K562 (cell line): ENCODE data around the gene ACSS2. TPM values are rescaled to one million over a fixed set of nuclear protein-coding genes. Genes with fewer than 3 reads are reported as not detected.

ENCODE experiments used
- BRF2 ChIP-seq: IDR thresholded peaks from 3 replicates; pipeline ENCODE4 v1.6.1; 2011; ENCODE audit warnings: borderline replicate concordance, mild to moderate bottlenecking; ENCODE audit not compliant: insufficient read length, insufficient read depth
- CC2D1A ChIP-seq: fragments of 450-650 bp; IDR thresholded peaks from 2 replicates; pipeline ENCODE4 v1.6.1; 2017; ENCODE audit warnings: mild to moderate bottlenecking
- FOXK1 ChIP-seq: sonication (generic); formaldehyde crosslinking; IDR thresholded peaks from 2 replicates; pipeline ENCODE4 v1.8.0; 2022; ENCODE audit warnings: missing genetic modification reagents, mild to moderate bottlenecking, borderline replicate concordance
- GTF2E2 ChIP-seq: fragments of 200-800 bp; sonication (Bioruptor generic); IDR thresholded peaks from 2 replicates; pipeline ENCODE4 v1.6.1; 2016; ENCODE audit warnings: missing genetic modification characterization, missing compliant biosample characterization
- HMGN3 ChIP-seq: IDR thresholded peaks from 2 replicates; pipeline ENCODE4 v1.6.1; 2011; ENCODE audit warnings: borderline replicate concordance, low read depth, mild to moderate bottlenecking, mixed read lengths, low read length; ENCODE audit not compliant: insufficient read length; ENCODE audit errors: extremely low read depth
- HNRNPH1 ChIP-seq: fragments of 200-400 bp; formaldehyde crosslinking; optimal IDR thresholded peaks from 2 replicates; pipeline ENCODE3; 2017; ENCODE audit warnings: low read depth, mild to moderate bottlenecking, low read length, moderate library complexity
- KDM5B ChIP-seq: fragments of 200-600 bp; sonication (generic); IDR thresholded peaks from 2 replicates; pipeline ENCODE4 v1.6.1; 2012; ENCODE audit warnings: low read depth, mild to moderate bottlenecking, moderate library complexity, low read length, control low read depth, inconsistent platforms; ENCODE audit not compliant: insufficient replicate concordance
- MAX ChIP-seq: sonication (generic); formaldehyde crosslinking; IDR thresholded peaks from 2 replicates; pipeline ENCODE4 v1.9.0; 2022; ENCODE audit warnings: mild to moderate bottlenecking, missing genetic modification reagents
- MLLT1 ChIP-seq, 2 experiments: fragments of 450-650 bp; IDR thresholded peaks; 2 replicates each; pipeline ENCODE4 v1.6.1; 2016
- NONO ChIP-seq, 2 experiments: fragments of 200-400 bp in 1 of 2; fragments of 450-650 bp in 1 of 2; formaldehyde crosslinking in 1 of 2; IDR thresholded peaks; 2 replicates each; pipeline ENCODE4 v1.6.1; 2017; ENCODE audit warnings: low read depth in 2 of 2, mild to moderate bottlenecking in 2 of 2, moderate library complexity in 2 of 2, low read length in 1 of 2
- NR2F6 ChIP-seq: fragments of 450-650 bp; formaldehyde crosslinking; IDR thresholded peaks from 2 replicates; pipeline ENCODE4 v1.4.0; 2020; ENCODE audit warnings: mild to moderate bottlenecking
- PRMT5 ChIP-seq: sonication (generic); formaldehyde crosslinking; IDR thresholded peaks from 2 replicates; pipeline ENCODE4 v1.5.0; 2020; ENCODE audit warnings: missing genetic modification reagents
- RBFOX2 ChIP-seq: fragments of 200-400 bp; formaldehyde crosslinking; IDR thresholded peaks from 2 replicates; pipeline ENCODE4 v1.6.1; 2017; ENCODE audit warnings: low read depth, mild to moderate bottlenecking, low read length, moderate library complexity
- RBM14 ChIP-seq: fragments of 200-400 bp; formaldehyde crosslinking; IDR thresholded peaks from 2 replicates; pipeline ENCODE4 v1.6.1; 2018; ENCODE audit warnings: low read depth, mild to moderate bottlenecking, low read length, moderate library complexity, borderline replicate concordance; ENCODE audit not compliant: insufficient read depth
- RBM39 ChIP-seq: fragments of 200-400 bp; formaldehyde crosslinking; optimal IDR thresholded peaks from 2 replicates; pipeline ENCODE3; 2018; ENCODE audit warnings: low read depth, low read length
- TEAD4 ChIP-seq, 2 experiments: sonication (generic) in 1 of 2; formaldehyde crosslinking in 1 of 2; IDR thresholded peaks; 2 replicates each; pipeline versions ENCODE4 v1.6.1 to v1.8.0; 2012 to 2022; ENCODE audit warnings: borderline replicate concordance in 1 of 2, inconsistent platforms in 1 of 2, low read length in 1 of 2, mild to moderate bottlenecking in 1 of 2, missing genetic modification reagents in 1 of 2
- TFAM ChIP-seq: fragments of 250-450 bp; sonication (Bioruptor Pico); conservative IDR thresholded peaks from 2 replicates; pipeline ENCODE4 v1.5.0; 2021; ENCODE audit warnings: mild to moderate bottlenecking, moderate library complexity
- TSC22D4 ChIP-seq: fragments of 450-650 bp; IDR thresholded peaks from 2 replicates; pipeline ENCODE4 v1.6.1; 2016; ENCODE audit warnings: missing genetic modification characterization, missing biosample characterization, control low read depth
- ZKSCAN1 ChIP-seq: fragments of 150-350 bp; IDR thresholded peaks from 2 replicates; pipeline ENCODE4 v1.6.1; 2016; ENCODE audit warnings: low read depth, low read length
- ZNF12 ChIP-seq: sonication (generic); formaldehyde crosslinking; IDR thresholded peaks from 2 replicates; pipeline ENCODE4 v1.4.0; 2020; ENCODE audit warnings: mild to moderate bottlenecking, missing genetic modification reagents
- ZNF253 ChIP-seq: fragments of 250-450 bp; sonication (Bioruptor Pico); conservative IDR thresholded peaks from 2 replicates; pipeline ENCODE4 v1.6.1; 2021; ENCODE audit warnings: mild to moderate bottlenecking
- ZNF584 ChIP-seq: fragments of 200-800 bp; sonication (Bioruptor generic); IDR thresholded peaks from 2 replicates; pipeline ENCODE4 v1.6.1; 2016; ENCODE audit warnings: low read depth, mild to moderate bottlenecking, missing genetic modification characterization, missing compliant biosample characterization
- polyA plus RNA-seq, 8 experiments: library from polyadenylated mRNA; depleted of rRNA in 4 of 8; stranded (reverse) in 5 of 8; unstranded in 3 of 8; fragments of >200 nt; fragmentation: Nextera tagmentation in 2 of 8; fragmentation: Illumina TruSeq in 1 of 8; extraction: Ambion mirVana in 2 of 8; extraction: Trizol in 1 of 8; gene quantifications; 2 replicates each; pipeline versions ENCODE4 v1.2.1 to v1.2.3, GENCODE V29; 2011 to 2014; ENCODE audit warnings: inconsistent platforms in 1 of 8, missing spikeins in 1 of 8
- total RNA-seq, 7 experiments: library from RNA; depleted of rRNA in 6 of 7; stranded (reverse); fragments of >200 nt in 6 of 7; fragmentation: Illumina TruSeq in 2 of 7; extraction: Trizol in 2 of 7; gene quantifications; 2 replicates each; pipeline versions ENCODE4 v1.2.1 to v1.2.3, GENCODE V29; 2011 to 2021; ENCODE audit warnings: low replicate concordance in 1 of 7
- TF ChIP-seq, protein P1 (sequence below): fragments of 250-450 bp; sonication (Bioruptor Pico); IDR thresholded peaks from 2 replicates; pipeline ENCODE4 v1.8.0; 2021; ENCODE audit warnings: borderline replicate concordance, mild to moderate bottlenecking, moderate library complexity; ENCODE audit not compliant: poor library complexity, severe bottlenecking

Gene ACSS2
- total and polyA plus RNA-seq, 9 of the 15 experiments (the other 6 are each of a cell fraction or from before 2014, with no cell fraction given), result 21.9 to 246 (median 66.2) TPM

DNA sequence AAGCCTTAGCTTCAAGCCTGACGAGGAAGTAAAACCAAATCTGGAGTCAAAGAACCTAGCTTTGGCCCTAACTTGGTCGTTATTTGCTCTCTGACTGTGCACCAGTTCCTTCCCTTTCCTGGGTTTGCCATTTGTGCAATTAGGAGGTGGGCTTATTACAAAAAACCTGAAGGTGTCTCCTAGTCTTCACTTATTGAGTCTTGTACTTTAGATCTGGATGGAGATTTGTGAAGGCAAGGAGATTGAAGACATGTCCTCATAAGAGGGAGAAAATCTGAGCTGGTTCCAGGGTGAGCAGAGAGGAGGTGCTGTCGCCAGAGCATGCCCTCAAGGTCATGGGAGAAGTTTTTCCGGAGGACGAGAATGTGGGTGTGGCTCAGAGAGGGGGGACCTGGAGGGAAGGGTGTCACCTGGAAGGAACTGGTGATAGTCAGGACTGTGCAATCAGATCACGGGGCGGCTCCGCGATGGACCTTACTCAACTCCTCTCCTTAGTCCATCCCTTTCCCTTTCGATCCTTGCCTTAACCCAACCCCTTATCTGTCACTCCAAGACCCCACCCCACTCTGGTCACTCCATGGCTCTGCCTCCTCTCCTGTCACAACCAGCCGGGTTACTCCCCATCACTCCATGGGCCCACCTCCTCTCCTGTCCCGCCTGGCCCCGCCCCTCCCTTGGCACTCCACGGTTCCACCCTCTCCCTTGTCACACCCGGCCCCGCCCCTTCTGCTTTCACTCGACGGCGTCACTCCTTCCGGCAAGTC is 588 bp upstream of the ACSS2 start (continued):
- TF ChIP-seq, protein P1, sequence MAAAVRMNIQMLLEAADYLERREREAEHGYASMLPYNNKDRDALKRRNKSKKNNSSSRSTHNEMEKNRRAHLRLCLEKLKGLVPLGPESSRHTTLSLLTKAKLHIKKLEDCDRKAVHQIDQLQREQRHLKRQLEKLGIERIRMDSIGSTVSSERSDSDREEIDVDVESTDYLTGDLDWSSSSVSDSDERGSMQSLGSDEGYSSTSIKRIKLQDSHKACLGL, result no peak
- TF ChIP-seq NONO (IDR thresholded peaks at IDR 0.05; ENCODE audit: low read depth in 2 of 2, low read length in 1 of 2) (no peak), HMGN3 (no peak), CC2D1A (no peak), RBFOX2 (no peak), ZNF12 (CRISPR knock-in tag) (no peak), MLLT1 (IDR thresholded peaks at IDR 0.05) (no peak), PRMT5 (no peak), FOXK1 (no peak), GTF2E2 (no peak), BRF2 (no peak), RBM39 (no peak), TFAM (no peak), KDM5B (no peak), RBM14 (no peak), TEAD4 (IDR thresholded peaks at IDR 0.05; ENCODE audit: low read length) (no peak), TEAD4 (CRISPR knock-in tag; IDR thresholded peaks at IDR 0.05; ENCODE audit: borderline replicate concordance) (no peak), ZNF584 (CRISPR knock-in tag) (no peak), ZKSCAN1 (no peak; the same call in 1 of the 2 replicates), MAX (CRISPR knock-in tag) (no peak), NR2F6 (CRISPR knock-in tag) (no peak), HNRNPH1 (no peak), TSC22D4 (tag) (no peak), ZNF253 (CRISPR knock-in tag) (no peak)
